ENCODE data around the gene CCDC134. TPM values are rescaled to one million over a fixed set of nuclear protein-coding genes. Genes with fewer than 3 reads are reported as not detected.
A peak's percentile ranks its signal among the peaks of the same experiment; 100 is the strongest.

Gene CCDC134
- total RNA-seq, 6 experiments from 2014 or later = 2.6 to 5.2 (median 3.4) TPM

DNA sequence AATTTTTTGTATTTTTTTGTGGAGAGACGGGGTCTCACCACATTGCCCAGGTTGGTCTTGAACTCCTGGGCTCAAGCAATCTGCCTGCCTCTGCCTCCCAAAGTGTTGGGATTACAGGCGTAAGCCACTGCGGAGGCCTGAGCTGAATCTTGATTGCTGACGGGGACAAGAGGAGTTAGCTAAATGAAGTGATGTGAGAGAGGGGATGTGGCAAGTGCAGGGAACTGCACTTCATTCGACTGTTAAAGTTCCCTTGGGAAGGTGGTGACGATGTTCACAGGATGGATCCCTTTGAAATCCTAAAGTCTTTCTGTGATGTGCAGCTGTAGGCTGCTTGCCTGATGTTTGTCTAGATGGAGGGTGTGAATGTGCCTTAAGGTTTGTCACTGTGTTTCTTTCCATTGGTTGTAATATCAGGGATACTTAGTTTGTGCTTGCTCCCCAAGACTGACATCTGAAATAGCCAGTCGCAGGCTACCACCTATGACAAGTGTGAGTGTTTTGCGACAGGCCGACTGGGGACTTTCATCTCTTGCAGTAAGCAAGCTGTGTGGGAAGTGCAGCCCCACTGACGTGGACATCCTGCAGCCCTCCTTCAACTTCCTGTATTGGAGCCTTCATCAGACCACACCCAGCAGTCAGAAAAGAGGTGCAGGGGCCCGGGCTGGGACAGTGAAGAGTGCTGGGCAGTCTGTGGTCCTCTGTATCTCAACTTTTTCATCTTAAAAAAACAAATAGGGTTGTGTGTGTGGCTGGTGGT is 19.6 kb upstream of the CCDC134 start:
- no peak overlapping the region for H3K27ac ChIP-seq
- no peaks in the 10 kb centered on the region for H3K36me3 ChIP-seq
- no peak for TF ChIP-seq POLR2A (IDR thresholded peaks at IDR 0.05)
- no peaks in the 10 kb centered on the region for H3K9me3 ChIP-seq
- no peaks in the 10 kb centered on the region for H3K4me1 ChIP-seq
- ATAC-seq = peak; percentile 67 to 84 (median 74)
- DNase-seq = peak; percentile 45 to 62 (median 53)
- WGBS (ENCODE audit: insufficient coverage, low coverage, low lambda C conversion rate, missing lambda C conversion rate) = 76% methylated on average over 7 of the region's 11 CpGs
- H3K27me3 ChIP-seq = no peaks in the 10 kb centered on the region
- H3K4me3 ChIP-seq = no peak overlapping the region
- intact Hi-C loops (cut with DNase I) = no loop called here

DNA sequence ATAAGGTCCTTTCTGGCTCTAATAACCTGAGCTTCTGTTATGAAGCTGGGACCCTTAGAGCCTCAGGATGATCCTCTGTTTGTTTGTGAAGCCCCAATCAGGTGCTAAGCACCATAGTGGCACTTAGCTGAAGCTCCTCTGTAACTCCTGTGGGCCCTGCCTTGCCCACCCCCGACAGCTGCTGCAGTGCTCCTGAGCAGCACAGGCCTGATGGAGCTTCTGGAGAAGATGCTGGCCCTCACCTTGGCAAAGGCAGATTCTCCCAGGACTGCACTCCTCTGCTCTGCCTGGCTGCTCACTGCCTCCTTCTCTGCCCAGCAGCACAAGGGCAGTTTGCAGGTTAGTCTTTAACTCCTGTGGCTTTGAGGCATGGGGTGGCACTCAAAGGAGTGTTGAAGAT is 19.0 kb upstream of the CCDC134 start:
- ATAC-seq = peak in 3 of 4 donors; percentile 23 to 35 (median 30)
- H3K27ac ChIP-seq = no peak overlapping the region
- no CpG with 5 or more reads among the region's 1 CpG for WGBS (ENCODE audit: insufficient coverage, low coverage, low lambda C conversion rate, missing lambda C conversion rate)

GRCh38 chr22:41782316-41782715 is 18.2 kb upstream of the CCDC134 start:
- TF ChIP-seq, protein P1, sequence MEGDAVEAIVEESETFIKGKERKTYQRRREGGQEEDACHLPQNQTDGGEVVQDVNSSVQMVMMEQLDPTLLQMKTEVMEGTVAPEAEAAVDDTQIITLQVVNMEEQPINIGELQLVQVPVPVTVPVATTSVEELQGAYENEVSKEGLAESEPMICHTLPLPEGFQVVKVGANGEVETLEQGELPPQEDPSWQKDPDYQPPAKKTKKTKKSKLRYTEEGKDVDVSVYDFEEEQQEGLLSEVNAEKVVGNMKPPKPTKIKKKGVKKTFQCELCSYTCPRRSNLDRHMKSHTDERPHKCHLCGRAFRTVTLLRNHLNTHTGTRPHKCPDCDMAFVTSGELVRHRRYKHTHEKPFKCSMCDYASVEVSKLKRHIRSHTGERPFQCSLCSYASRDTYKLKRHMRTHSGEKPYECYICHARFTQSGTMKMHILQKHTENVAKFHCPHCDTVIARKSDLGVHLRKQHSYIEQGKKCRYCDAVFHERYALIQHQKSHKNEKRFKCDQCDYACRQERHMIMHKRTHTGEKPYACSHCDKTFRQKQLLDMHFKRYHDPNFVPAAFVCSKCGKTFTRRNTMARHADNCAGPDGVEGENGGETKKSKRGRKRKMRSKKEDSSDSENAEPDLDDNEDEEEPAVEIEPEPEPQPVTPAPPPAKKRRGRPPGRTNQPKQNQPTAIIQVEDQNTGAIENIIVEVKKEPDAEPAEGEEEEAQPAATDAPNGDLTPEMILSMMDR (IDR thresholded peaks at IDR 0.05) = no peak
- no peak for TF ChIP-seq POLR2A (IDR thresholded peaks at IDR 0.05)
- H3K27ac ChIP-seq = no peak overlapping the region
- no peaks in the 10 kb centered on the region for H3K36me3 ChIP-seq
- no peaks in the 10 kb centered on the region for H3K27me3 ChIP-seq
- intact Hi-C loops (cut with DNase I) = no loop called here
- no peaks in the 10 kb centered on the region for H3K4me1 ChIP-seq
- 79% methylated on average over 5 of the region's 6 CpGs for WGBS (ENCODE audit: insufficient coverage, low coverage, low lambda C conversion rate, missing lambda C conversion rate)
- DNase-seq (no peak), ATAC-seq (no peak)
- H3K9me3 ChIP-seq = no peaks in the 10 kb centered on the region
- no peak overlapping the region for H3K4me3 ChIP-seq

More for the DNA sequence above, 19.0 kb upstream of the CCDC134 start:
- H3K4me1 ChIP-seq = no peaks in the 10 kb centered on the region
- no peaks in the 10 kb centered on the region for H3K36me3 ChIP-seq
- H3K4me3 ChIP-seq = no peak overlapping the region
- intact Hi-C loops (cut with DNase I) = no loop called here
- no peaks in the 10 kb centered on the region for H3K9me3 ChIP-seq
- H3K27me3 ChIP-seq = no peaks in the 10 kb centered on the region
- no peak for DNase-seq
- no peak for TF ChIP-seq POLR2A (IDR thresholded peaks at IDR 0.05)
- TF ChIP-seq, protein P1 (IDR thresholded peaks at IDR 0.05) = no peak

- H3K4me1 ChIP-seq = no peaks in the 10 kb centered on the region
- ATAC-seq = no peak
- intact Hi-C loops (cut with DNase I) = no loop called here
- WGBS (ENCODE audit: insufficient coverage, low coverage, low lambda C conversion rate, missing lambda C conversion rate) = 75% methylated on average over 2 of the region's 2 CpGs
- H3K9me3 ChIP-seq = no peaks in the 10 kb centered on the region
- DNase-seq = no peak
- TF ChIP-seq, protein P1 (IDR thresholded peaks at IDR 0.05) = no peak
- no peak for TF ChIP-seq POLR2A (IDR thresholded peaks at IDR 0.05)
- no peaks in the 10 kb centered on the region for H3K27me3 ChIP-seq
- H3K27ac ChIP-seq = no peak overlapping the region
- no peak overlapping the region for H3K4me3 ChIP-seq
- no peaks in the 10 kb centered on the region for H3K36me3 ChIP-seq
Measured at GRCh38 chr22:41782751-41783150, 17.7 kb upstream of the CCDC134 start.

GRCh38 chr22:41787331-41787730 is 13.1 kb upstream of the CCDC134 start:
- H3K9me3 ChIP-seq = no peaks in the 10 kb centered on the region
- no peak for TF ChIP-seq POLR2A (IDR thresholded peaks at IDR 0.05)
- TF ChIP-seq, protein P1 (IDR thresholded peaks at IDR 0.05) = no peak
- intact Hi-C loops (cut with DNase I) = no loop called here
- H3K36me3 ChIP-seq = no peaks in the 10 kb centered on the region
- ATAC-seq (no peak), DNase-seq (no peak)
- no peak overlapping the region for H3K4me3 ChIP-seq
- no peaks in the 10 kb centered on the region for H3K4me1 ChIP-seq
- H3K27ac ChIP-seq = no peak overlapping the region
- WGBS (ENCODE audit: insufficient coverage, low coverage, low lambda C conversion rate, missing lambda C conversion rate) = 81% methylated on average over 2 of the region's 2 CpGs
- no peaks in the 10 kb centered on the region for H3K27me3 ChIP-seq
